Right forelimb (tissue), 1 donor: Measurements from ENCODE around the gene CHST9.

ENCODE experiments used
- DNase-seq: peaks from one replicate; pipeline ENCODE4 v3.0.0-alpha.2; 2018

Gene CHST9

GRCh38 chr18:26926066-26926675, 258.9 kb downstream of the CHST9 start:
- no peak for DNase-seq

DNA sequence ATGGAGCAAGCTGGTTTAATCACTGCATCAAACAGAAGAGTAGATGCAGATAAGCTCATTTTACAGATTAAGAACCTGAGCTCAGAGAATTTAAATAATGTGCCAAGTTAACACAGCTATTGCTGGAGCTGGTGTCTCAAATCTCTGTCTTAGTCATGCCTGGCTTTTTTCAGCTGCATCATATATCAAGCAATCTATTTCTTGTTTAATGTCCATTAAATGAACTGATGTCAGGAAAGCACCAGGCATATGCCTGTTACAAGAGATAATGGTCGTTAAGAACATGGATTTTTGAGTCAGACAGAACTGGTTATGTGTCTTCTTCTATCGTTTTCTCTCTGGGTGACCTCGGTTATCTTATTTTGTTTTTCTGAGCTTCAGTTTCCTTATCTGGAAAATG, 259.8 kb downstream of the CHST9 start:
- no peak for DNase-seq

DNA sequence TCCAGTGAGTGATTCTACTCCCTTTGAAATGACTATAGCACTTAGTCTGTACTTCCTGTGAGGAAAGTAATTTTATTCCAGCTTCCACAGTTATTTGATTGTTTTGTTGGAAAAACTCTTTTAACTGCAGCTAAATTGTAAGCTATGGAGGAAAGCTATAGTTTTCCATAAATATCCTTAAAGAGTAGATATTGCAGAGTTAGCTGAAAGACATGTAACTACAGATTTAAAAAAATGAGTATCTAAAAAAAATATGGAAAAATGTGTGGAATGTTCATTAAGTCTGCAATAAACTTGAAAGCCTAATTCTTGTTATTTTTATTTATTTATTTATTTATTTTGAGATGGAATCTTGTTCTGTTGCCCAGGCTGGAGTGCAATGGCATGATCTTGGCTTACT, 262.8 kb downstream of the CHST9 start:
- no peak for DNase-seq

GRCh38 chr18:26920644-26921043, 264.5 kb downstream of the CHST9 start:
- no peak for DNase-seq

- DNase-seq: no peak
These were observed 265.5 kb downstream of the CHST9 start for GRCh38 chr18:26919627-26920026.

DNA sequence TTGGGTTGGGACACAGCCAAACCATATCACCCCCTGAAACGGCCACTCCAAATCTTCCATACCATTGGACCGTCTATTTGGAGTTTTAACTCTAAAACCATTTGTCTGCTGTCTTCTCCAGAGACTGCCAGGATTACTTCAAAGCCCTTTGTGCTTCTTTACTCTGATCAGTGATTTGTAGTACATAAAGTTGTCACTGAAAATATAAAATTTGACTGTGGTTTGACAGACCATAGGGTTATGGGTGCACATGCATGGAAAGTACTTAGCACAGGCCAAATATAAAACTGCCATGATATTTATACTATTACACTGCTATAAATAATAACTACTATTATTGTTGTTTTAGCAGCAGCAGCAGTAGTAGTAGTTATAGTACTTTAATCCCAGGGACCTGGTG, 265.9 kb downstream of the CHST9 start:
- DNase-seq: no peak

- DNase-seq: no peak
These were observed 273.3 kb downstream of the CHST9 start for GRCh38 chr18:26911840-26912239.

- DNase-seq: no peak
These were observed 275.4 kb downstream of the CHST9 start for GRCh38 chr18:26909599-26910290.

GRCh38 chr18:26908906-26909305, 276.2 kb downstream of the CHST9 start:
- no peak for DNase-seq

- no peak for DNase-seq
These were observed 282.8 kb downstream of the CHST9 start for GRCh38 chr18:26902291-26902690.

DNA sequence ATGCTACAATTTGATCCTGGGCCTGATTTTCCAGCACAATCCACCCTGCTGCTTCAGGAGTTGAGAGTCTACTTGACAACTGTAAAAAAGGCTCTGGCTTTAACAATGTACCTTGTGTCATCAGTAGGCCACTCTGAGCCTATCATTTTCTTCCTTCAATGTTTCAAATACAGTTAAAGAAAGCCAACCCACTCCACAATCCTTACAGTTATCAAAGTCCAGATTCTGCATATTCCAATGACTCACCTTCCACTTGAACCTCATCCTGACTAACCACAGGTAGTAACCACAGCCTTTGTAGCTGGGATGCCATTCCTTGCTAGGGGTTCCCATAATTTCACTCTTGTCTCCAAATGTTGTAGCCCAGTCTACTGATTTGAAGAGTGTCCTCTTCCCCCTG, 284.1 kb downstream of the CHST9 start:
- no peak for DNase-seq

GRCh38 chr18:26894426-26894825, 290.7 kb downstream of the CHST9 start:
- no peak for DNase-seq

GRCh38 chr18:26893996-26894395, 291.1 kb downstream of the CHST9 start:
- DNase-seq: peak; percentile 62

DNA sequence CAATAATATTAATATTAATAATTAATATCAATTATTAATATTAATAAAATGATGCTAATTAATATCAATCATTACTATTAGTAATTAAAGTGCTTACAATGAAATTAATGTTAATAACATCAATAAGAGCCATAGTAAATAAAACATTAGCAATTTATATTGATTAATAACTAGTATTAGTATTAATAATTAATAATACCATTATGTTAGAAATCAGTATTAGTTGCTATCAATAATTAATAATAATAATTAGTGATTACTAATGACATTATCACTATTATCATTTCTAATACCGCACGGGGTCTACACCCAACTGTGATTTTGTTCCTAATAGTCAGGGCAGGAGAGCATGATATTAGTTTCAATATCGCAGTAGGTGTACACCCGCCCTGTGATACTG, 296.8 kb downstream of the CHST9 start:
- no peak for DNase-seq

- no peak for DNase-seq
These were observed 310.0 kb downstream of the CHST9 start for GRCh38 chr18:26875040-26875654.

DNA sequence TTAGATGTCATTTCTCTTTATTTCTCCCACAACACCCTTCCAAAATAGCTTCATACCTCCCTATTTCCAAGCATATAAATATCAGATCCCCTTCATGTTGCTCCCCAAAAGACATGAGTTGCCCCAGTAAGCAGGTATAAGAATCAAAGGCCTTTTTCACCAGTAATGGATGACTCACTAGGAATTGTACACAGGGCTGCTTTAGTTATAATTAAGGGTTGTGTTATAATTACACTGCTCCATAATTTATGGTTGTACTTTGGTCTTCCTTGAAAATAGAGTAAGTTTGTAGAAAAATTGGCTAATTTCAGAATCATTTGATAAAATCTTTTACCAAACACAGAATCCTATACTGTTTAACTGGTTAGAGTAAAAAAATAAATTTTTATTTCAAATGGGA, 310.8 kb downstream of the CHST9 start:
- DNase-seq: no peak

DNA sequence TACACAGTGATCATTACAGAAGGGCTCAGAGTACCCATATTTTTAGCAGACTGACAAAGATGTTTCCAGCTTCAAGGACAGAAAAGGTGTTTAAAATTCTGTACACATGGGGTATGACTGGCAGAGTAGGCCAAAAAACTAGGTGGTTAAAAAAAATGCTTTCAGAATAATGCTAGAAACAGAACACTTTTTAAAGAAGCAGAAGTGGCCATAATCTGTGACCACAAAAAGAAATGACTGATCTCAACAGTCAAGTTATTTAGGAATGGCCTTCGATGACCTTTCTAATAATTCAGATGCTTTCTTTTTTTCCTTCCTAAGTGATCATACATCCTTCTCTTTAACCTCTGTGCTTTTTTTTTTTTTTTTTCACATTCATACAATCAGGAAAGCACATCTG, 315.5 kb downstream of the CHST9 start:
- no peak for DNase-seq

DNA sequence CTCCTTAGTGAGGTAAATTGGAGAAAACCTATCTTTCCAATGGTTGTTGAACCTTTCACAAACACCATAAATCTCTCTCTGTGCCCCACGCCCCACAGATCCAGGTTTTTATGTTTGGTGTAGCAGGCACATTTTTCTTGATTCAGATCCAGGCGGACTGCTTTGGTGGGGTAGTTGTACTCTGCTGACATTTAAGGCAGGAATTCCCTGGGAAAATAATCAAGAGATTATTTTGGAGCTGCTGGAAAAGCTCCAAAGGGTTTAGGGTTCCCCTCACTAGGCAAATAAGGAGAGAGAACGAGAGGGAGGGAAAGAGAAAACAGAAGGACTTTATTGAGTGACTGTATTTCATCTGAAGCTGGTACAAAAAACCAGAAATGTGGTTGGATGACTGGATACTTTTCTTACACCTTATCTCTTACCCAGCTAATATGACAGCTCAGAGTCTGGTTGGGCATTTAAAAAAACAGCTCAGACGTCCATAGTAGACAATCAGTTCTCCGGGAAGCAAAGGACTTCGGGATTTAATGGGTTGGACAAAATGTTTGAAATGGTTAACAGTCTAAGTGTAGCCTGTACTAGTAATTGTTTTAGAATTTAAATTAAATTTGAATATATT, 316.0 kb downstream of the CHST9 start:
- no peak for DNase-seq

GRCh38 chr18:26867471-26867870, 317.6 kb downstream of the CHST9 start:
- DNase-seq: no peak

DNA sequence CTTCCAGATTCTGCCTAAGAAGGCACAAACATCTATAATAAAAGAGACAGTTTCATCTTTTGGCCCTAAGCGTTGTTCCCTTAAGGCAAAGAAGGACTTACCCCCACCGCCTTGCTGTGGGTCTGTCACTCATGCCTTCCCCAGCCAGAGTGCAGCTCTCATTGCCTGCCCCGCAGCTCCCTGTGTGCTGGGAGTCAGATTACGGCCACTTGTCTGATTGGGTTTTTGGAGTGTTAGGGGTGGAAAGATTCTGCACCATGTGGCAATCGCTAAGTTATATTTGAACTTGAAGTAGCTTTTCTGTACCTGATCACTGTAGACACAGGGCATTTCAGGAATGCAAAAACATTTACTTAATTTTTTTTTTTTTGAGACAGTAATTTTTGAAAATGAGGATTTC, 319.6 kb downstream of the CHST9 start, which contains the start of gene AQP4:
AQP4 (minus strand) TSS at position 151 of the 400 bp plus-strand sequence; CDS start at position 133, 18 bp downstream.
- DNase-seq: no peak

DNA sequence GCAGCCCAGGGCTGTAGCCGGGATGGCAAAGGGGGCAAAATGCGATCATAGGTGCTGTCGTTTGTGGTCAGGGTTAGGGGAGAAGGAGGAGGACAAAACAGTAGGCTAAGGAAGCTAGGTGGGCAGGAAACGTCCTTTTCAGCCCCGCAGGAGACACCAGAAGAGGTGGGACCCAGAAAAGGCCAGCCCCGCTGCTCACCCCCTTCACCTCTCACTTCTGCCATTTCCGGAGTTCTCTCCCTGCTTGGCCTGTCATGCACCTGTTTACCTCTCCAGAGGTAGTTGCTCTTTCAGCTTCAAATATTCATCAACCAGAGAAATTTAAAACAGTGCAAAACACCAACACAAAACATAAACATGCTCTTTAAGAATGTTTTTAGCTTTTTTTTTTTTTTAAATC, 320.4 kb downstream of the CHST9 start:
- no peak for DNase-seq

- DNase-seq: no peak
These were observed 321.1 kb downstream of the CHST9 start for GRCh38 chr18:26863921-26864497.

DNA sequence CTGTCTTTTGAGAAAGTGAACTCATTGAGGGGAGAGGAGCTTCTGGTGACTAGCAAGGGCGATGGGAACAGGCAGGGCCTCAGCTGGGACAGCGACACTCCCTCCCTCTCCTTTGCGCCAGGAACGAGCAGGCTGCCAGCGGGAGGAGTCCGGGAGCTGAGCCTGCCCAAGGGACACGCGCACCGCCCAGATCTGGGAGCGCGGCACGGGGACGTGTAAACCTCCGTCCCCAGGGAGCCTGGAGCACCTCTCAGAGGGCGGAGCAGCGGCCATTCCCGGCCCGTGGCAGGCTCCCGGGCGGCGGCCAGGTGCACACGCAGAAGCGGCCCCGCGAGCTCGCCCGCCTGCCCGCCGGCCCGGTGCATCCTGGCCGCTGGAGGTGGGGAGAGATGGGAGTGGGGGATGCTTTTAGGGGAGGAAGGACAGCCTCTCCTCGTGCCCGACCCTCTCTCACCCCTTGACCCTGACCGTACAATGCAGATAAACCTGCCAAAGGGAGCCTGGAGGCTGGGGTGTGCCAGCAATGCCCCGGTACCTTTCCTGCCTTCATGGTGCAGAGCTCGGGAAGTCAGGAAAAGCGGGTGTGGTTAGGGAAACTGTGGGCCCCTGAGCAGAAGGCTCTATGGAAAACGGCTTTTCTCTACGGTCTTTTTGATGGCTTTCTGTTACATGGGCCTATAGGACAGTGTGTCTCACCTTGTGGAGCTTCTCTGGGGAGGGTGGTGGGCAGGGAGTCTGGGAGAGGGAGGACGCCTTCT, 321.8 kb downstream of the CHST9 start:
- DNase-seq: peak; percentile 60
